GM21367 (cell line): Measurements from ENCODE around the gene MBNL3.
"Not testable (repeated sequence)": the region's sequence is repeated elsewhere in the genome, so short reads cannot be mapped to it uniquely, and the experiment has no call there.

Source experiments
- ATAC-seq: cut with Tn5 transposase; IDR thresholded peaks from one replicate; pipeline ENCODE4 v1.9.1; 2021; ENCODE audit not compliant: unreplicated experiment

The MBNL3 gene

GRCh38 chrX:132378281-132378680 is 110.6 kb downstream of the MBNL3 start:
- ATAC-seq: no peak

- no peak for ATAC-seq
These were observed 112.9 kb downstream of the MBNL3 start for GRCh38 chrX:132375941-132376340.

- no peak for ATAC-seq
These were observed 115.2 kb downstream of the MBNL3 start for GRCh38 chrX:132373610-132374009.

GRCh38 chrX:132369617-132370326 is 119.1 kb downstream of the MBNL3 start:
- no peak for ATAC-seq

GRCh38 chrX:132367984-132368383 is 120.9 kb downstream of the MBNL3 start:
- no peak for ATAC-seq

GRCh38 chrX:132367314-132367713 is 121.5 kb downstream of the MBNL3 start:
- no peak for ATAC-seq

- no peak for ATAC-seq
These were observed 123.3 kb downstream of the MBNL3 start for GRCh38 chrX:132365490-132365889.

GRCh38 chrX:132364313-132364712 is 124.5 kb downstream of the MBNL3 start:
- ATAC-seq: no peak

GRCh38 chrX:132353430-132353829 is 135.4 kb downstream of the MBNL3 start:
- ATAC-seq: no peak

GRCh38 chrX:132336172-132336571 is 152.7 kb downstream of the MBNL3 start:
- no peak for ATAC-seq

GRCh38 chrX:132333351-132333750 is 155.5 kb downstream of the MBNL3 start:
- ATAC-seq: no peak

GRCh38 chrX:132331532-132331931 is 157.3 kb downstream of the MBNL3 start:
- ATAC-seq: no peak

GRCh38 chrX:132331000-132331399 is 157.8 kb downstream of the MBNL3 start:
- no peak for ATAC-seq

GRCh38 chrX:132330156-132330729 is 158.6 kb downstream of the MBNL3 start:
- no peak for ATAC-seq

- ATAC-seq: not testable (repeated sequence)
These were observed 161.9 kb downstream of the MBNL3 start for GRCh38 chrX:132326960-132327359.
